Sigmoid colon (tissue), 7 donors: Measurements from ENCODE around the gene SSUH2. TPM values are rescaled to one million over a fixed set of nuclear protein-coding genes. Genes with fewer than 3 reads are reported as not detected.
A peak's percentile ranks its signal among the peaks of the same experiment; 100 is the strongest.

Experiments used
- DNase-seq: peaks from one replicate; pipeline ENCODE4 v3.0.0-alpha.2; 2019
- H3K27ac ChIP-seq, 4 donors: fragments of 200-600 bp; sonication (generic); one replicate each; pipeline ENCODE4 v1.5.1; 2016 to 2019; ENCODE audit warnings: mild to moderate bottlenecking in 1 of 4
- H3K27me3 ChIP-seq, 3 donors: fragments of 200-600 bp; sonication (generic); one replicate each; pipeline ENCODE4 v1.5.1; 2019; ENCODE audit warnings: mild to moderate bottlenecking in 1 of 3
- H3K36me3 ChIP-seq, 4 donors: fragments of 200-600 bp; sonication (generic); one replicate each; pipeline ENCODE4 v1.5.1; 2016 to 2019
- H3K4me1 ChIP-seq, 4 donors: fragments of 200-600 bp; sonication (generic); one replicate each; pipeline ENCODE4 v1.5.1; 2017 to 2019
- H3K4me3 ChIP-seq, 4 donors: fragments of 200-600 bp; sonication (generic); one replicate each; pipeline ENCODE4 v1.5.1; 2017 to 2019; ENCODE audit warnings: mild to moderate bottlenecking in 2 of 4, moderate library complexity in 1 of 4
- H3K9me3 ChIP-seq, 4 donors: fragments of 200-600 bp in 3 of 4; sonication (generic) in 3 of 4; one replicate each; pipeline versions ENCODE4 v1.5.1 to v1.6.1; 2013 to 2019
- EP300 ChIP-seq, 4 donors: sonication (generic); formaldehyde crosslinking; IDR thresholded peaks; one replicate each; pipeline ENCODE4 v1.6.1; 2017; ENCODE audit warnings: antibody characterized with exemption in 4 of 4
- POLR2A ChIP-seq, 2 donors: fragments of 450-650 bp; IDR thresholded peaks; one replicate each; pipeline ENCODE4 v1.6.1; 2016; ENCODE audit warnings: antibody characterized with exemption in 2 of 2, mild to moderate bottlenecking in 2 of 2, moderate library complexity in 2 of 2
- POLR2AphosphoS5 ChIP-seq, 4 donors: sonication (generic); formaldehyde crosslinking; IDR thresholded peaks; one replicate each; pipeline ENCODE4 v1.6.1; 2017; ENCODE audit warnings: antibody characterized with exemption in 4 of 4
- WGBS, 2 donors: extraction: QIAGEN DNeasy Blood & Tissue Kit; methylation state at CpG; one replicate each; pipeline ENCODE4 v1.1.7; 2013; 5-methylcytosine and 5-hydroxymethylcytosine counted together
- intact Hi-C: fragments of 100-400 bp; cut with DNase I; formaldehyde crosslinking; loops from one replicate; pipeline ENCODE4 v1.15.1; 2023
- polyA plus RNA-seq, 3 donors: library from polyadenylated mRNA; stranded (reverse); fragments of 200-250 nt; gene quantifications; one replicate each; pipeline ENCODE4 v1.2.3, GENCODE V29; 2013
- total RNA-seq, 4 donors: library from RNA; depleted of rRNA; stranded (reverse); fragments of >200 nt; gene quantifications; one replicate each; pipeline ENCODE4 v1.1.0, GENCODE V29; 2016
- TF ChIP-seq, protein P1 (sequence below), 4 experiments: fragments of 450-650 bp in 3 of 4; fragments of 200-600 bp in 1 of 4; IDR thresholded peaks; one replicate each; pipeline ENCODE4 v1.5.1; 2016 to 2019; ENCODE audit warnings: antibody characterized with exemption in 4 of 4, mild to moderate bottlenecking in 3 of 4, moderate library complexity in 2 of 4
- donor health status: healthy with polysubstance abuse.
- donor health status: Bipolar disorder and iron deficiency.
- donor health status: healthy.

SSUH2 gene
- total and polyA plus RNA-seq, 7 donors = 0.16 to 4.4 (median 0.95) TPM; not detected in 2

DNA sequence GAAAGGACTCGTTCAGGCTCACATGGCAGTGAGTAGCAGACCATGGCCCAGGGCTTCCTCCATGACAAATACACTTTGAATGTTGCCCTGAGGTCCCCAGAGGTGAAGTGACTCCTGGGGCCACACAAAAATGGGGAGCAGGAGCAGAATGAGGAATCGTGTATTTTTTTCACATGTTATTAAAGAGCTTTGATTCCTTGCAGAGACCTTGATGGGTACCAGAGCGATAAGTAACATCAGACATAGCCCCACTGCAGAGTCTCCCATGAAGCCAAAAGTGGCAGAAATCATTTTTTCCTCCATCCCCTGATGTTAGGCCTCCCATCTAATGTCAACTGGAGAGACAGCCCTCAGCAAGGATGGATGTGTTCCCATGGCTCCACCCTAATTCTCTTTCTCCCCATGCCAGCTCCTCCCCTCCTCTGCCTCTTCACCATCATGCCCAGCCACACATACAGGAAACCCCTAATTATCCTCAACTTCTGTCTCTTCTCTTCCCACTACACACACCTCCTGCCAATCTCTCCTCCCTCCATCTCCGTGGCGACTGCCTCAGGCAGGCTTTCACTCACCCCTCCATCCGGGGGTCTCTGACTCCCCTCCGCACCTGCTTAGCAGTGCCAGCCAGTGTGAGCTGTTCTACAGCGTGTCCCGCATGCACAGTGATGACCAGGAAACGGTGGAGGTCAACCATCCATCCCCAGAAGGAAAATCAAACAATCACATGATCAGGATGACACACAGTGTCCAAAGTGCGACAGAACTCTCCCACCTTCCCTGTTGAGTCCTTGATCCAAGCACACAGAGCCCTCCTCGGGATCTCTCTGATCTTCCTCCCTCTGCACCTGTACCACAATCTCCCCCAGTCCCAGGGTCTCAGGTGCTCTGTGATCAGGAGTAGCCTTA, 7.1 kb upstream of the SSUH2 start:
- intact Hi-C loops = no loop called here
- WGBS, 2 donors = 53 to 70% methylated on average over 12 of the region's 12 CpGs

DNA sequence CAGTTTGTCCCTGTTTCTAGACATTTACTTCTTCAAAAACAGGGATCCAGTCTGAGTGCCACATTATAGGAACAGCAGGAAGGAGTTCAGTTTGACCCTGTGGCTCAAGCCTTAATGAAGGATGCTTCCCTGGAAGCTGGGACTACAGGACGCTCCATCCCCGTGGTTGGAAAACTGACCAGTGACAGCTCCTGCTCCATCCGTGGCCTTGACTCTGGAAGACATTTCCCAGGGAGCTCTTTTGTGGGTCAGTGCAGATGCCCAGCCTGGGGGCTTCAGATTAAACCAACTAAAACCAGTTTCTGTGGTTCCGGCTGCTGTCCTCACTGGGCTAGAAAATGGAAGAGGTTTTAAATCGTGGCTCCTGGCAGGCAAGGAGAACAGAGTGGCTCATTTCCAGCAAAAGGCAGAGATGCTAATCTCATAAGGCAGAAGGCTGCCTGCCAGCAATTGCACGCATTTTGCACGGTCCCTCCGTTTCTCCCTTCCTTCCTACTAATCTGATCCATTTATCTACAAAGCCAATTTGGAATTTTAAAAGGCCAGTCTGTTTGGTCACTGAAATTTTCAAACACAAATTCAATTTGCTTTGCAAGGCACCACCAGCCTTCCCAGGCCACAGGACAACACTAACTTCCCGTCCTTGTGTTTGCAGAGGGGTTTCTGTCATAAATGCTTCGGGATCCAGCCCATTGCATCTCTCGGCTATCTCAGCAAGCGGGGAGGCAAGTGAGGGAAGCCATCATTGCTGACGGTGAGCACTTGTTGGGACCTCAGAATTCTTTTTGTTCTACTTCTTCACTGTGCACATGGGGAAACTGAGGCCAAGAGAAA, 6.2 kb upstream of the SSUH2 start:
- Histone ChIP-seq H3K36me3 (no peaks in the 10 kb centered on the region), H3K4me3 (no peak overlapping the region), H3K4me1 (no peaks in the 10 kb centered on the region), H3K9me3 (no peaks in the 10 kb centered on the region), H3K27me3 (no peaks in the 10 kb centered on the region), H3K27ac (no peak overlapping the region)
- WGBS, 2 donors = 78 to 86% methylated on average over 13 of the region's 13 CpGs
- peak; percentile 25 for DNase-seq
- TF ChIP-seq EP300 (IDR thresholded peaks at IDR 0.05) (no peak), POLR2A (IDR thresholded peaks at IDR 0.05) (no peak), POLR2AphosphoS5 (IDR thresholded peaks at IDR 0.05) (no peak)
- TF ChIP-seq, protein P1, sequence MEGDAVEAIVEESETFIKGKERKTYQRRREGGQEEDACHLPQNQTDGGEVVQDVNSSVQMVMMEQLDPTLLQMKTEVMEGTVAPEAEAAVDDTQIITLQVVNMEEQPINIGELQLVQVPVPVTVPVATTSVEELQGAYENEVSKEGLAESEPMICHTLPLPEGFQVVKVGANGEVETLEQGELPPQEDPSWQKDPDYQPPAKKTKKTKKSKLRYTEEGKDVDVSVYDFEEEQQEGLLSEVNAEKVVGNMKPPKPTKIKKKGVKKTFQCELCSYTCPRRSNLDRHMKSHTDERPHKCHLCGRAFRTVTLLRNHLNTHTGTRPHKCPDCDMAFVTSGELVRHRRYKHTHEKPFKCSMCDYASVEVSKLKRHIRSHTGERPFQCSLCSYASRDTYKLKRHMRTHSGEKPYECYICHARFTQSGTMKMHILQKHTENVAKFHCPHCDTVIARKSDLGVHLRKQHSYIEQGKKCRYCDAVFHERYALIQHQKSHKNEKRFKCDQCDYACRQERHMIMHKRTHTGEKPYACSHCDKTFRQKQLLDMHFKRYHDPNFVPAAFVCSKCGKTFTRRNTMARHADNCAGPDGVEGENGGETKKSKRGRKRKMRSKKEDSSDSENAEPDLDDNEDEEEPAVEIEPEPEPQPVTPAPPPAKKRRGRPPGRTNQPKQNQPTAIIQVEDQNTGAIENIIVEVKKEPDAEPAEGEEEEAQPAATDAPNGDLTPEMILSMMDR (IDR thresholded peaks at IDR 0.05) = no peak
- intact Hi-C loops = no loop called here

More for the DNA sequence above, 7.1 kb upstream of the SSUH2 start:
- TF ChIP-seq POLR2A (IDR thresholded peaks at IDR 0.05) (no peak), EP300 (IDR thresholded peaks at IDR 0.05) (no peak), POLR2AphosphoS5 (IDR thresholded peaks at IDR 0.05) (no peak)
- TF ChIP-seq, protein P1 (IDR thresholded peaks at IDR 0.05) = no peak
- Histone ChIP-seq H3K4me3 (no peak overlapping the region), H3K9me3 (no peaks in the 10 kb centered on the region), H3K36me3 (no peaks in the 10 kb centered on the region), H3K4me1 (no peaks in the 10 kb centered on the region), H3K27ac (no peak overlapping the region), H3K27me3 (no peaks in the 10 kb centered on the region)
- DNase-seq = peak; percentile 26

GRCh38 chr3:8649757-8650156, 5.2 kb upstream of the SSUH2 start:
- Histone ChIP-seq H3K27me3 (no peaks in the 10 kb centered on the region), H3K4me1 (no peaks in the 10 kb centered on the region), H3K4me3 (no peak overlapping the region), H3K9me3 (no peaks in the 10 kb centered on the region), H3K36me3 (no peaks in the 10 kb centered on the region), H3K27ac (no peak overlapping the region)
- TF ChIP-seq EP300 (IDR thresholded peaks at IDR 0.05) (no peak), POLR2A (IDR thresholded peaks at IDR 0.05) (no peak), POLR2AphosphoS5 (IDR thresholded peaks at IDR 0.05) (no peak)
- TF ChIP-seq, protein P1 (IDR thresholded peaks at IDR 0.05) = no peak
- intact Hi-C loops = no loop called here
- 90 to 92% methylated on average over 5 of the region's 5 CpGs for WGBS, 2 donors
- DNase-seq = peak; percentile 7

DNA sequence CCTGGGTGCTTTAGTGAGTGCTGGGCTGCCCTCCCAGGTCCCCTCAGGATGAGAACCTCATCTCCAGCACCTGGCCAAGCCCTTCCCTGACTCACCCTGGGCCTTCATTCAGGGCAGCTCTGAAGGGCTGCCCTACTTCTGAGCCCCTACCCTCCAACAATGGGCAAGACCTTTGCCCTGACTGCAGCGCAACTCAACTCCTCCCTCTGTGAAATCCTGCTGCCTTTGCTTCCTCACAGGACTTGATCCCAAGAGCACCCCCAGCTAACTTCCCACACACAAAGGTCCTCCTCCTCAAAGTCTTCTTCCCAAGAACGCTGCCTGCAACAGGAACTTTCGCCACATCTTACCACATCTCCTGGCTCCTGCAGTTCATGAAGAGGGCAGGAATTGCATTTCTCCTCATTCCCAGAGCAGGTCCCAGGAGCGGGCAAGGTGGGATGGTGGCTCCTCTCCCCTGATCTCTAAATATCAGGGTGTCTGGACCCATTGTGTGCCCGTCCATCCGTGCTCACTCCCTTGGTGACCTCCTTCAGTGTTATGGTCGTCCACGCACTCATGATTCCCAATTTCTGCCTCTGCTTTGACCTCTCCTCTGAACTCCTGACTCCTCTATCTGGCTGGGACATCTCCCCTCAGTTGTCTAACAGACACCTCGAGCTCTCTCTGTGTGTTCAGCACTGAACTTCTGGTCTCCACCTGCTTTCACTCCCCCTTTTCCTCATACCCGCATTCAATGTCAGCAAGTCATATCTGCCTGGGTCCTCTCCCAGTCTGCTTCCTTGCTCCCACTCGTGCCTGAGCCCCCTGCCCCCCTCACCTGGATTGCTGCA, 4.5 kb upstream of the SSUH2 start:
- no peak overlapping the region for H3K4me3 ChIP-seq
- no peaks in the 10 kb centered on the region for H3K9me3 ChIP-seq
- TF ChIP-seq, protein P1 (IDR thresholded peaks at IDR 0.05) = no peak
- no peak for TF ChIP-seq POLR2A (IDR thresholded peaks at IDR 0.05)
- TF ChIP-seq EP300 (IDR thresholded peaks at IDR 0.05) = no peak
- TF ChIP-seq POLR2AphosphoS5 (IDR thresholded peaks at IDR 0.05) = no peak
- peak; percentile 30 for DNase-seq
- intact Hi-C loops = no loop called here
- WGBS, 2 donors = 84 to 89% methylated on average over 11 of the region's 11 CpGs
- H3K27ac ChIP-seq = no peak overlapping the region
- H3K4me1 ChIP-seq = no peaks in the 10 kb centered on the region
- no peaks in the 10 kb centered on the region for H3K27me3 ChIP-seq
- H3K36me3 ChIP-seq = no peaks in the 10 kb centered on the region
